ENCODE data around the gene NDUFV1.

DNA sequence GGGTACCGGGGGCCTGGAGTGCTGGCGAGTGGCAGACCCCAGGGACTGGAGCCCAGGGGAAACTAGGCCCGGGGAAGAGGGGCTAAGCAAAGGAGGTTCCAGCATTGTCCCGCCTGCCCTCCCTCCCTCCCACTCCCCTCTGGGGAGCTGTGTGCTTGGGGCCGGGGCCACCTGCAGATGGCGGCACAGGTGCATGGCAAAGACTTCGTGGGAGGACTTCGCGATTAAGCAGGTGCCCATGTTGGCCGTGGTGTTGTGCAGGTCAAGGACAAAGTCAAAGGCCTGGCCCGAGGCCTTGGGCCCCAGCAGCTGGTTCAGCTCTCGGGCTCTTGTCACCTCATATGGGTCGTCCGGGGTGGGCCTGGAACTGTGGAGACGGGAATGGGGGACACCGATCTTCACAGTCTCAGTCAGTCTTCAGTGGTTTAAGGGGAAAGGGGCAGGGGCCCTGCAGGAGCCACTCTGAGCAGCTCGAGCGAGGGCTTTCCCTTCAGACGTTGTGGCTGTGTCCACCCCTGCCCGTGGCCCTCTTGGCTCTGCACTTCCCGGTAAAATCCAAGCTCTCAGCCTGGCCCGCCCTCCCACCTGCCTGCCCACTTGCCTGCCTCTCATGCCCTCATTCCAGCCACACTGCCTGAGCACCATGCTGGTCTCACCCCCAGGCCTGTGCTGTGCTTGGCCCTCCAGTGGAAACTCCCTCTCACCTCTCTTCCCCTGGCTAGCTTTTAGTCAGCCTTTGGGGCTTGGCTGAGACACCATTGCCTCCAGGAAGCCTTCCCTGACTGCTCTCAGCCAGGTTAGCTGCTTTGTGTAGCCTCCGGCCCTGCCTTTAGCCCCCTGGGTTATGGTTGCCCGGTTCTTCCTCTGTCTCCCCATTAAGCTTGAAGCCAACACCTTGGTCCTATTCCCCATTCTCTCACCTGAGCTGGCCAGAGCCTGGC, 39.1 kb downstream of the NDUFV1 start:
- no peak for TF ChIP-seq EZH2 (IDR thresholded peaks at IDR 0.05; ENCODE audit: low read depth)
- TF ChIP-seq, protein P1, sequence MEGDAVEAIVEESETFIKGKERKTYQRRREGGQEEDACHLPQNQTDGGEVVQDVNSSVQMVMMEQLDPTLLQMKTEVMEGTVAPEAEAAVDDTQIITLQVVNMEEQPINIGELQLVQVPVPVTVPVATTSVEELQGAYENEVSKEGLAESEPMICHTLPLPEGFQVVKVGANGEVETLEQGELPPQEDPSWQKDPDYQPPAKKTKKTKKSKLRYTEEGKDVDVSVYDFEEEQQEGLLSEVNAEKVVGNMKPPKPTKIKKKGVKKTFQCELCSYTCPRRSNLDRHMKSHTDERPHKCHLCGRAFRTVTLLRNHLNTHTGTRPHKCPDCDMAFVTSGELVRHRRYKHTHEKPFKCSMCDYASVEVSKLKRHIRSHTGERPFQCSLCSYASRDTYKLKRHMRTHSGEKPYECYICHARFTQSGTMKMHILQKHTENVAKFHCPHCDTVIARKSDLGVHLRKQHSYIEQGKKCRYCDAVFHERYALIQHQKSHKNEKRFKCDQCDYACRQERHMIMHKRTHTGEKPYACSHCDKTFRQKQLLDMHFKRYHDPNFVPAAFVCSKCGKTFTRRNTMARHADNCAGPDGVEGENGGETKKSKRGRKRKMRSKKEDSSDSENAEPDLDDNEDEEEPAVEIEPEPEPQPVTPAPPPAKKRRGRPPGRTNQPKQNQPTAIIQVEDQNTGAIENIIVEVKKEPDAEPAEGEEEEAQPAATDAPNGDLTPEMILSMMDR (conservative IDR thresholded peaks at IDR 0.05), result no peak

Data from PC-9 (cell line).